Measurements from ENCODE around the gene SH2D1B. TPM values are rescaled to one million over a fixed set of nuclear protein-coding genes. Genes with fewer than 3 reads are reported as not detected.
A peak's percentile ranks its signal among the peaks of the same experiment; 100 is the strongest.

Gene SH2D1B
- total and polyA plus RNA-seq, 2 donors (not counting 3 experiments of a cell fraction or from before 2014, with no cell fraction given): not detected

DNA sequence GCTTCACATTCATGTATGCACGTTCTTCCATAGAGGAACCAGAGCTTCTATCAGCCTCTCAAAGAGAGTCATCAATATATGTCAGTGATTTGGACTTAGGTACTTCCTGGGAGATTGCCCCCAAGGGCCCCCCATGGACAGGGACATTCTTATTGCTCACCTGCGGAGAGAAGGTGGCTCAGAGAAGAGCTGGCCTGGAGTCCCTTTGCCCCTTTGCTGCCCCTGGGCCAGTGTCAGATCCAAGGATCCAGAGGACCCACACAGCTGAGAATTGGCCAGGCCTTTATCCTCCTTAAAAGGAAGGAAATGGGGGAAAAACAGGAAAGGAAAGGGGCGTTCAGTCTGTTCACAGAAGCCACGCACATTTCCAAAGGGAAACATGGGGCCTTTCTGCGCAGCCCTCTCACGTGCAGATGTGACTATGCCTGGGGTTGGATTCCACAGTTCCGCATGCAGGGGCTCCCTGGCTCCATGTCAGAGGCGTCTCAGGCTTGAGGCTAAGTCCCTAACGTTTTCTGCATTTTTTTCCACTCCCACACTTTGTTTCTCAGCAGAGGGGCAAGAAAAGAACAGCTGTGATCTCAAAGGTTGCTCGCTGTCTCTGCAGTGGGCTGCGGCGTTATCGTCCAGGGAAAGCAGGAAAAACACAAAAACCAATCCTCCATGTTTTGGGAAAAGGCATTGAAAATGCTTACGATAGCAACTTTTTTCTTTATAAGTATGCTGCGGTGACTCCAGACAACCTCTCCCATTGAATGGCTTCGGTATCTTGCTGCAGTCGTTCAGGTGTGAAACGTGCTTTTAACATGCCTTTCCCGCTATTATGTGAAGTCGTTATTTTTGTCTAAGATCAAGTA, 24.5 kb downstream of the SH2D1B start:
- no peaks in the 10 kb centered on the region for H3K9me1 ChIP-seq (replicated peaks; ENCODE audit: control insufficient read depth, extremely low read depth, insufficient read depth, low read length)
- no peaks in the 10 kb centered on the region for H3K4me1 ChIP-seq (ENCODE audit: control insufficient read depth, extremely low read depth, insufficient read depth, low read length)
- peak; percentile 15 for FAIRE-seq
- no peaks in the 10 kb centered on the region for H3K9me3 ChIP-seq (replicated peaks; ENCODE audit: control insufficient read depth, insufficient read depth, low read length)
- ChIA-PET POLR2A (no interaction called here), CTCF (interaction anchor here (1.0 to 1.2 kb wide), 2 partner anchors 30 to 331 kb away, joined by 6 read pairs; no protein-coding TSS in a partner anchor)
- H2AFZ ChIP-seq (ENCODE audit: low read depth, low read length): no peak overlapping the region
- H3K9ac ChIP-seq (replicated peaks; ENCODE audit: extremely low read depth, insufficient read depth, low read length): no peak overlapping the region
- no TSS peak for BruUV-seq (replicated peaks)
- no peaks in the 10 kb centered on the region for H3K79me2 ChIP-seq (ENCODE audit: control insufficient read depth, insufficient read depth, low read length)
- intact Hi-C loops (cut with micrococcal nuclease) (no loop called here), dilution Hi-C loops (cut with MboI; ENCODE audit: extremely low pct_ligation_motif_present, low sequenced_read_pairs) (no loop called here)
- peaks cover 0 to 3% of the 10 kb centered on the region in 2 experiments for H3K36me3 ChIP-seq (ENCODE audit: control insufficient read depth in 2 of 2, extremely low read depth in 1 of 2, insufficient read depth in 2 of 2, low read length in 2 of 2)
- H3K27ac ChIP-seq (ENCODE audit: insufficient read depth, low read depth, low read length): no peak overlapping the region
- H3K4me3 ChIP-seq (replicated peaks in 1 of 3; ENCODE audit: insufficient read depth in 1 of 3, low read depth in 1 of 3, low read length in 3 of 3): no peak overlapping the region
- no peaks in the 10 kb centered on the region for H4K20me1 ChIP-seq (replicated peaks; ENCODE audit: control insufficient read depth, extremely low read depth, insufficient read depth, low read length)
- peak; percentile 33 for DNase-seq (ENCODE audit: low read depth, low spot score)
- no peaks in the 10 kb centered on the region for H3K27me3 ChIP-seq (ENCODE audit: control insufficient read depth in 2 of 2, insufficient read depth in 2 of 2, low read length in 2 of 2)
- H3K4me2 ChIP-seq (ENCODE audit: insufficient read depth, low read length): no peak overlapping the region
- TF ChIP-seq, protein P1, sequence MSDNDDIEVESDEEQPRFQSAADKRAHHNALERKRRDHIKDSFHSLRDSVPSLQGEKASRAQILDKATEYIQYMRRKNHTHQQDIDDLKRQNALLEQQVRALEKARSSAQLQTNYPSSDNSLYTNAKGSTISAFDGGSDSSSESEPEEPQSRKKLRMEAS (IDR thresholded peaks at IDR 0.05; ENCODE audit: insufficient read depth, insufficient read length): no peak
- TF ChIP-seq POLR2AphosphoS5 (IDR thresholded peaks at IDR 0.05; ENCODE audit: insufficient read depth, low read depth, low read length): no peak
- TF ChIP-seq POLR2A (IDR thresholded peaks at IDR 0.05; ENCODE audit: low read depth, low read length): no peak
- no peak for TF ChIP-seq GATA2 (IDR thresholded peaks at IDR 0.05; ENCODE audit: insufficient read depth, insufficient read length, low read depth, low read length)
